Fibroblast of skin of abdomen (primary cell): Measurements from ENCODE around the gene DLEC1.
"Not testable (repeated sequence)": the region's sequence is repeated elsewhere in the genome, so short reads cannot be mapped to it uniquely, and the experiment has no call there.

Experiments
- DNase-seq: peaks from one replicate; pipeline ENCODE4 v3.0.0-alpha.2; 2013

Gene DLEC1

DNA sequence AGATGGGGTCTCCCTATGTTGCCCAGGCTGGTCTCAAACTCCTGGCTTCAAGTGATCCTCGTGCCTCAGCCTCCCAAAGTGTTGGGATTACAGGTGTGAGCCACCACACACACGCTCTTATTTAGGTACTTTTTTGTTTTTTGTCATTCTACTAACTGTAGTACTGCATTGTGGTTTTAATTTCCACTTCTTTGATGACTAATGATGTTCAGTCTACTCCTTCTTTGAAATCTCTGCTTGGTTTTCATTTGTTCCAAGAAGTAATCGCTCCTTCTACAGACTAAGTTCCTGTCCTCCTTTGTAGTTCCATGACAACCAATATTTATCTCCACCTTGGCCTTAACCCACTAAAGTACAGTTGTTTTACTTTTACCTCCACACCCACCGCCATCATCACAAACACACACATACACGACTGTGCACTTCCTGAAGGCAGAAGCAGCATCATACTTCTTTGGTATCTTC lies 529 bp upstream of the DLEC1 start:
- no peak for DNase-seq

DNA sequence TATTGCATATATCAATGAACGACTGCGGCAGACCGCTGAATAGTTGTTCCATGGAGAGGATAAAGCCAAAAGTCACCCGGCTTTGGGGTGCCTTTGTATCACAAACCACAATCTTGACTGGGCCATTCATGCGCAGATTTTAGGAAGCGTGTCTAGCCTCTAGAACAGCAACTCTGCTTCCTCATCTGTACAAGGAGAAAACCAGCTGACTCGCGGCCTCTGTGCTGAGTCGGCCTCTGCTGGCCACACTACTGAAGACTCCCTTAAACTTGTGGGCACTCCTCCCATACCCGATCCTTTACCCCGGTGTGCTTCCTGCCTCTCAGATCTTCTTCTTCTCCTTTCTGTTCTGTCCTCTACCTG lies 872 bp downstream of the DLEC1 start:
- DNase-seq = peak; percentile 14

DNA sequence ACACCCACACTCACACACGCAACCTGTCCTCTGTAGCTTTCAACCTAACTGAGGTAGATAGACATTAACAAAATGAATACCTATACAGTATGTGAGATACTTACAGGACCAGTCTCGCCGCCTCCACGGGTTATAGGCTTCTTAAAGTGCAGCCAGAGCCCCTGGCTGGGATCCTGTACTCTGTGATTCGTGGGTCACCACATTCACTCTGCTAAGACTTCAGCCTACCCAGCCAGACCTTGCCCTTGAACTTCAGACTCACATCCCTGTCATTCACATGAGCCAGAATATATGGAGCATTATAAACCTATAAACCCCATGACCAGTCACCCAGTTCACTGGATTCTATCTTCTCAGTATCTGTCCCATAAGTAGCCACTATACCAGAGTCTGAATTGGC lies 1.4 kb downstream of the DLEC1 start:
- no peak for DNase-seq

DNA sequence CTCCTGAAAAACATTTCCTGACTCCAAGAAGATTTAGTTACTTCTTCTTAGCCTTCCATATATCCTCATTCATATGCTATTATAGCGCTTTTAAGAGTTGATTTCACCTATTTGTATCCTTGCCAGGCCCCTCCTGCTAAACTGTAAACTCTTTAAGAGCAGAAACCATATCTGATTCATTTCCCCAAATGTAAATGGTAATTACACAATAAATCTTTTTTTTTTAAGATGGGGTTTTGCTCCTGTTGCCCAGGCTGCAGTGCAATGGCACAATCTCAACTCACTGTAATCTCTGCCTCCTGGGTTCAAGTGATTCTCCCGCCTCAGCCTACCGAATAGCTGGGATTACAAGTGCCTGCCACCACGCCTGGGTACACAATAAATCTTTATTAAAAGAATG lies 4.5 kb downstream of the DLEC1 start:
- DNase-seq = no peak

- no peak for DNase-seq
Measured at GRCh38 chr3:38046027-38046426, 7.0 kb downstream of the DLEC1 start.

- no peak for DNase-seq
Measured at GRCh38 chr3:38046821-38047220, 7.8 kb downstream of the DLEC1 start.

GRCh38 chr3:38047896-38048295 lies 8.9 kb downstream of the DLEC1 start:
- no peak for DNase-seq

- DNase-seq = no peak
Measured at GRCh38 chr3:38049358-38050126, 10.5 kb downstream of the DLEC1 start.

DNA sequence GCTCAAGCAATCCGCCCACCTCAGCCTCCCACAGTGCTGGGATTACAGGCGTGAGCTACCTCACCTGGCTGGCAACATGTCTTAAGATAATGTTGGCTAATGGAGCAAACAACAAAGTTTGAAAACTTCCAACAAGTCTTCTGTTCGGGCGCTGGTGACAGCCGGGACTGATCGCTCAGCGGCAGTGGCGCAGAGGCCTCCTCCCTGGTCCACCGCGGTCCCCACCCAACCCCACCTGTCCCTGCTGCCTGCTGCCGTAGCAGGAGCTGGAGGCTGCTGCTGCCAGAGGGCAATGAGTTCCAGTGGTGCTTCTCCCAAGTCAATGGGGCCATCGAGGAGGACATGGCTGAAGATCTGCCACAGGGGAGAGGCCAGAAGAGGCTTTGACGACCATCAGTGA lies 12.1 kb downstream of the DLEC1 start:
- DNase-seq = no peak

GRCh38 chr3:38053286-38053685 lies 14.3 kb downstream of the DLEC1 start:
- DNase-seq = not testable (repeated sequence)

- DNase-seq = not testable (repeated sequence)
Measured at GRCh38 chr3:38053813-38054498, 14.9 kb downstream of the DLEC1 start.

GRCh38 chr3:38054499-38055001 lies 15.5 kb downstream of the DLEC1 start:
- DNase-seq = no peak

GRCh38 chr3:38059148-38059547 lies 20.1 kb downstream of the DLEC1 start:
- no peak for DNase-seq

DNA sequence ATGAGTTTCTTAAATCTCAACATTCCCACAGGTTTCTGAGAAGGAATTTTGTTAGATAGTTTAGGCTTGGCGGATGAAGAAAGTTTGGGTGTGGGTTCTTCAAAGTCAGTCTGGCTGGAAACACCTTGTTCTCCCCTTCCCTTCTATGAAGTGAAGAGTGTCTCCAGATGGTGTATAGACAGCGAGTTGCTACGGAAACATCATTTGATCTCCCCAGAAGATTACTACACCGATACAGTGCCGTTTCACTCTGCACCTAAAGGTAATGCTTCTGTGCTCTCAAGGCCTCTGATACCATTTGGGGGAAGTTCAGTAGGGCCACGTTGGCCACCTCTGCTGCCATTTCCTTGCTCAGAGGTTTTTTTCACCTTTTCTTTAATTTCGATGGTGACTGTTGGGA lies 20.6 kb downstream of the DLEC1 start:
- no peak for DNase-seq

GRCh38 chr3:38062809-38063208 lies 23.8 kb downstream of the DLEC1 start:
- no peak for DNase-seq

GRCh38 chr3:38064453-38064852 lies 25.4 kb downstream of the DLEC1 start:
- not testable (repeated sequence) for DNase-seq

- DNase-seq = no peak
Measured at GRCh38 chr3:38067508-38068233, 28.7 kb downstream of the DLEC1 start.

DNA sequence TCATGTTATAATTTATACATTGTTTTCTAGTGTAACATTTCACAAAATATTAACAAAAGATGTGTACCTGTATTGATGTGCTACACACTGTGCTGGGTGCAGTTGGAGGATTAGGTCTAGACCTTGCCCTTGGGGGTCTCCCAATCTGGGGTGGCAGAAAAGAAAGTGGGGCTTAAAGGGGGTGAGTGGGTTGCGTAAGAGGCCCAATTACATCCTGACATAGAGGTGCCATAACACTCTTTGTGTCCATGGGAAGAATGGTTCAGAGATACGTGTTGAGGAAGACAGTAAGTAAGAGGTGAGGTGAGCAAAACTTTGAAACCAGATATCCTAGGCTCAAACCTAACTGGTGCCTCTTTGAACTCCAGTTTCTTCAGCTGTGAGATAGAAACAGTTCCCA lies 31.0 kb downstream of the DLEC1 start:
- DNase-seq = no peak

DNA sequence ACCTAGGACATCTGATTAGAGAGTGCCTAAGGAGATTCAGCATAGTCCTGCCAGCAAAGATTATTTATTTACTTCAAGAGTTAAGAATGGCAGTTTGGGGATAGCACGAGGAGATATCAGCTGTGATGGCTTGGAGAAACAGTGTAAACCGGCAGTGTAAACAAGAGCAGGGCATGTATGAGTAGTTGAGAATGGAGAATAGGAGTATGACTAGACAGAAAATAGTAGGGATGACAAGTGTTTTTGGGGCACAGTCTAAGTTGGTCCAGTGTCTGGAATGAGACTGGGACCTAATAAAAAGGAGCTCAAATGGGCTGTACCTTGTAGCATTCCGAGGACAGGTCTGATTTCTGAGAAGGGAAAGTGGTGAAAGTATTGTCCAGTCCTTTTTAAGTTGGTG lies 38.1 kb downstream of the DLEC1 start:
- DNase-seq = not testable (repeated sequence)

- DNase-seq = not testable (repeated sequence)
Measured at GRCh38 chr3:38082296-38082695, 43.3 kb downstream of the DLEC1 start.

DNA sequence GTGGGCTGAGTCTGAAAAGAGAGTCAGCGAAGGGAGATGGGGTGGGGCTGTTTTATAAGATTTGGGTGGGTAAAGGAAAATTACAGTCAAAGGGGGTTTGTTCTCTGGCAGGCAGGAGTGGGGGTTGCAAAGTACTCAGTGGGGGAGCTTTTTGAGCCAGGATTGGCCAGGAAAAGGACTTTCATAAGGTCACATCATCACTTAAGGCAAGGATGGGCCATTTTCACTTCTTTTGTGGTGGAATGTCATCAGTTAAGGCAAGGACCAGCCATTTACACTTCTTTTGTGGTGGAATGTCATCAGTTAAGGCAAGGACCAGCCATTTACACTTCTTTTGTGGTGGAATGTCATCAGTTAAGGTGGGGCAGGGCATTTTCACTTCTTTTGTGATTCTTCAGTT lies 44.2 kb downstream of the DLEC1 start:
- DNase-seq = not testable (repeated sequence)

- DNase-seq = no peak
Measured at GRCh38 chr3:38083871-38084333, 44.9 kb downstream of the DLEC1 start.
